SK-N-SH treated with all-trans-retinoic acid at 6 μM for 48 hours (cell line): ENCODE results near the gene DDX39B.

Experiments
- ATAC-seq: fragments of 200-7000 bp; cut with Tn5 transposase; 3 replicates; pipeline ENCODE4 v1.9.1; 2020; ENCODE audit warnings: mild to moderate bottlenecking, moderate library complexity
- ARNTL ChIP-seq: fragments of 450-650 bp; formaldehyde crosslinking; IDR thresholded peaks from 2 replicates; pipeline ENCODE4 v1.5.0; 2020; ENCODE audit warnings: low read depth, mild to moderate bottlenecking, moderate library complexity, borderline replicate concordance
- BACH2 ChIP-seq: fragments of 250-450 bp; sonication (Bioruptor Pico); IDR thresholded peaks from 2 replicates; pipeline ENCODE4 v1.9.0; 2021; ENCODE audit warnings: mild to moderate bottlenecking, borderline replicate concordance
- CSDC2 ChIP-seq: fragments of 250-450 bp; sonication (Bioruptor Pico); IDR thresholded peaks from 2 replicates; pipeline ENCODE4 v1.5.0; 2020; ENCODE audit warnings: mild to moderate bottlenecking, moderate library complexity
- CSRNP3 ChIP-seq: fragments of 250-450 bp; sonication (Bioruptor Pico); IDR thresholded peaks from 2 replicates; pipeline ENCODE4 v1.5.1; 2021; ENCODE audit warnings: mild to moderate bottlenecking, moderate library complexity
- ESRRG ChIP-seq: fragments of 250-450 bp; sonication (Bioruptor Pico); IDR thresholded peaks from 2 replicates; pipeline ENCODE4 v1.6.1; 2021; ENCODE audit warnings: mild to moderate bottlenecking
- GLIS3 ChIP-seq: fragments of 250-450 bp; sonication (Bioruptor Pico); IDR thresholded peaks from 2 replicates; pipeline ENCODE4 v1.5.0; 2020; ENCODE audit warnings: mild to moderate bottlenecking, moderate library complexity
- ISL1 ChIP-seq: fragments of 250-450 bp; sonication (Bioruptor Pico); IDR thresholded peaks from 2 replicates; pipeline ENCODE4 v2.1.2; 2022; ENCODE audit warnings: mild to moderate bottlenecking, moderate library complexity
- OSR1 ChIP-seq: fragments of 250-450 bp; sonication (Bioruptor Pico); IDR thresholded peaks from 2 replicates; pipeline ENCODE4 v1.8.0; 2022; ENCODE audit warnings: moderate library complexity, mild to moderate bottlenecking, inconsistent platforms
- POU6F1 ChIP-seq: fragments of 250-450 bp; sonication (Bioruptor Pico); IDR thresholded peaks from 2 replicates; pipeline ENCODE4 v1.8.0; 2021; ENCODE audit warnings: low read depth, mild to moderate bottlenecking, moderate library complexity, borderline replicate concordance
- PPARA ChIP-seq: fragments of 250-450 bp; sonication (Bioruptor Pico); IDR thresholded peaks from 2 replicates; pipeline ENCODE4 v1.5.0; 2020; ENCODE audit warnings: mild to moderate bottlenecking, borderline replicate concordance
- RARB ChIP-seq: fragments of 250-450 bp; sonication (Bioruptor Pico); IDR thresholded peaks from 2 replicates; pipeline ENCODE4 v1.8.0; 2021; ENCODE audit warnings: mild to moderate bottlenecking, moderate library complexity
- SNAI2 ChIP-seq: fragments of 250-450 bp; sonication (Bioruptor Pico); IDR thresholded peaks from 2 replicates; pipeline ENCODE4 v1.5.0; 2020; ENCODE audit warnings: mild to moderate bottlenecking, moderate library complexity
- TCF4 ChIP-seq: fragments of 250-450 bp; sonication (Bioruptor Pico); IDR thresholded peaks from 2 replicates; pipeline ENCODE4 v1.8.0; 2021; ENCODE audit warnings: mild to moderate bottlenecking, moderate library complexity, borderline replicate concordance
- TOX ChIP-seq: fragments of 250-450 bp; sonication (Bioruptor Pico); IDR thresholded peaks from 2 replicates; pipeline ENCODE4 v1.8.0; 2021; ENCODE audit warnings: mild to moderate bottlenecking, moderate library complexity, borderline replicate concordance
- ZC3H10 ChIP-seq: fragments of 250-450 bp; sonication (Bioruptor Pico); IDR thresholded peaks from 2 replicates; pipeline ENCODE4 v1.5.1; 2021; ENCODE audit warnings: mild to moderate bottlenecking, moderate library complexity
- ZFP3 ChIP-seq: fragments of 250-450 bp; sonication (Bioruptor Pico); IDR thresholded peaks from 2 replicates; pipeline ENCODE4 v1.5.0; 2020; ENCODE audit warnings: mild to moderate bottlenecking, moderate library complexity
- ZNF70 ChIP-seq: fragments of 450-650 bp; formaldehyde crosslinking; IDR thresholded peaks from 2 replicates; pipeline ENCODE4 v1.5.0; 2020; ENCODE audit warnings: mild to moderate bottlenecking, moderate library complexity
- ZNF8 ChIP-seq: fragments of 450-650 bp; formaldehyde crosslinking; IDR thresholded peaks from 2 replicates; pipeline ENCODE4 v1.5.0; 2020; ENCODE audit warnings: mild to moderate bottlenecking, moderate library complexity
- TF ChIP-seq, protein P1 (sequence below): fragments of 250-450 bp; sonication (Bioruptor Pico); IDR thresholded peaks from 2 replicates; pipeline ENCODE4 v1.5.0; 2020; ENCODE audit warnings: mild to moderate bottlenecking, moderate library complexity
- TF ChIP-seq, protein P2 (sequence below): fragments of 250-450 bp; sonication (Bioruptor Pico); IDR thresholded peaks from 2 replicates; pipeline ENCODE4 v1.5.1; 2020; ENCODE audit warnings: low read depth, mild to moderate bottlenecking, moderate library complexity

DDX39B gene

GRCh38 chr6:31546339-31546957 lies 4.6 kb upstream of the DDX39B start, which contains the start of gene ATP6V1G2 (continued):
- TF ChIP-seq ESRRG, result no peak
- TF ChIP-seq SNAI2 (CRISPR knock-in tag), result no peak

GRCh38 chr6:31545291-31545690 lies 3.5 kb upstream of the DDX39B start:
- no peak for ATAC-seq
- TF ChIP-seq CSRNP3 (CRISPR knock-in tag) (no peak), ZFP3 (no peak), TCF4 (no peak), ISL1 (no peak), BACH2 (CRISPR knock-in tag) (no peak), CSDC2 (no peak), TOX (CRISPR knock-in tag) (no peak), RARB (CRISPR knock-in tag) (no peak), ZC3H10 (CRISPR knock-in tag) (no peak)
- TF ChIP-seq, protein P1, sequence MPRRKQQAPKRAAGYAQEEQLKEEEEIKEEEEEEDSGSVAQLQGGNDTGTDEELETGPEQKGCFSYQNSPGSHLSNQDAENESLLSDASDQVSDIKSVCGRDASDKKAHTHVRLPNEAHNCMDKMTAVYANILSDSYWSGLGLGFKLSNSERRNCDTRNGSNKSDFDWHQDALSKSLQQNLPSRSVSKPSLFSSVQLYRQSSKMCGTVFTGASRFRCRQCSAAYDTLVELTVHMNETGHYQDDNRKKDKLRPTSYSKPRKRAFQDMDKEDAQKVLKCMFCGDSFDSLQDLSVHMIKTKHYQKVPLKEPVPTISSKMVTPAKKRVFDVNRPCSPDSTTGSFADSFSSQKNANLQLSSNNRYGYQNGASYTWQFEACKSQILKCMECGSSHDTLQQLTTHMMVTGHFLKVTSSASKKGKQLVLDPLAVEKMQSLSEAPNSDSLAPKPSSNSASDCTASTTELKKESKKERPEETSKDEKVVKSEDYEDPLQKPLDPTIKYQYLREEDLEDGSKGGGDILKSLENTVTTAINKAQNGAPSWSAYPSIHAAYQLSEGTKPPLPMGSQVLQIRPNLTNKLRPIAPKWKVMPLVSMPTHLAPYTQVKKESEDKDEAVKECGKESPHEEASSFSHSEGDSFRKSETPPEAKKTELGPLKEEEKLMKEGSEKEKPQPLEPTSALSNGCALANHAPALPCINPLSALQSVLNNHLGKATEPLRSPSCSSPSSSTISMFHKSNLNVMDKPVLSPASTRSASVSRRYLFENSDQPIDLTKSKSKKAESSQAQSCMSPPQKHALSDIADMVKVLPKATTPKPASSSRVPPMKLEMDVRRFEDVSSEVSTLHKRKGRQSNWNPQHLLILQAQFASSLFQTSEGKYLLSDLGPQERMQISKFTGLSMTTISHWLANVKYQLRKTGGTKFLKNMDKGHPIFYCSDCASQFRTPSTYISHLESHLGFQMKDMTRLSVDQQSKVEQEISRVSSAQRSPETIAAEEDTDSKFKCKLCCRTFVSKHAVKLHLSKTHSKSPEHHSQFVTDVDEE (CRISPR knock-in tag), result no peak
- TF ChIP-seq, protein P2, sequence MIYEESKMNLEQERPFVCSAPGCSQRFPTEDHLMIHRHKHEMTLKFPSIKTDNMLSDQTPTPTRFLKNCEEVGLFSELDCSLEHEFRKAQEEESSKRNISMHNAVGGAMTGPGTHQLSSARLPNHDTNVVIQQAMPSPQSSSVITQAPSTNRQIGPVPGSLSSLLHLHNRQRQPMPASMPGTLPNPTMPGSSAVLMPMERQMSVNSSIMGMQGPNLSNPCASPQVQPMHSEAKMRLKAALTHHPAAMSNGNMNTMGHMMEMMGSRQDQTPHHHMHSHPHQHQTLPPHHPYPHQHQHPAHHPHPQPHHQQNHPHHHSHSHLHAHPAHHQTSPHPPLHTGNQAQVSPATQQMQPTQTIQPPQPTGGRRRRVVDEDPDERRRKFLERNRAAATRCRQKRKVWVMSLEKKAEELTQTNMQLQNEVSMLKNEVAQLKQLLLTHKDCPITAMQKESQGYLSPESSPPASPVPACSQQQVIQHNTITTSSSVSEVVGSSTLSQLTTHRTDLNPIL (CRISPR knock-in tag), result no peak

- TF ChIP-seq POU6F1, result no peak
- TF ChIP-seq RARB (CRISPR knock-in tag), result no peak
- no peak for TF ChIP-seq ESRRG
- no peak for TF ChIP-seq ZFP3
- TF ChIP-seq ZC3H10 (CRISPR knock-in tag), result no peak
- no peak for TF ChIP-seq ARNTL (CRISPR knock-in tag)
- TF ChIP-seq OSR1 (CRISPR knock-in tag), result no peak
- TF ChIP-seq CSDC2, result no peak
- no peak for TF ChIP-seq GLIS3 (CRISPR knock-in tag)
- TF ChIP-seq, protein P1 (CRISPR knock-in tag), result no peak
- no peak for TF ChIP-seq PPARA (CRISPR knock-in tag)
- TF ChIP-seq ZNF8 (CRISPR knock-in tag), result no peak
- TF ChIP-seq, all 23 proteins: peak for 0
Measured at GRCh38 chr6:31544676-31545075, 2.9 kb upstream of the DDX39B start.

DNA sequence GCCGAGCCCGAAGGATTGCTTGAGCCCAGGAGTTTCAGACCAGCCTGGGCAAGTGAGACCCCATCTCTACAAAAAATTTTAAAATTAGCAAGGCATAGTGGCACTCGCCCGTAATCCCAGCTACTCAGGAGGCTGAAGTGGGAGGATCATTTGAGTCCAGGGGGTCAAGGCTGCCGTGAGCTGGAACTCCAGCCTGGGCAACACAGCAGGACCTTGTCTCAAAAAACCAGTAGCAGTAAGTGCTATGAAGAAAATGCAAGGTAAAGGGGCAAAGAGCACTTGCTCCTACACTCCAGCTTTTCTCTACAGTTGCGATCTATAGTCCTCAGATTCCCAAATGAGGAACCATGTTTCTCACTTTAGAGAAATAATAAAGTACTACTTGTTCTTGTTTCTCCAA lies 1.8 kb upstream of the DDX39B start:
- no peak for ATAC-seq
- TF ChIP-seq TCF4, result no peak
- no peak for TF ChIP-seq CSRNP3 (CRISPR knock-in tag)
- TF ChIP-seq OSR1 (CRISPR knock-in tag), result no peak
- TF ChIP-seq ZC3H10 (CRISPR knock-in tag), result no peak
- no peak for TF ChIP-seq POU6F1
- no peak for TF ChIP-seq ZNF8 (CRISPR knock-in tag)
- TF ChIP-seq CSDC2, result no peak
- TF ChIP-seq ZNF70 (CRISPR knock-in tag), result no peak
- TF ChIP-seq, protein P2 (CRISPR knock-in tag), result no peak

More at GRCh38 chr6:31544676-31545075, 2.9 kb upstream of the DDX39B start:
- no peak for ATAC-seq
